ENCODE data around the gene ATAD3B. TPM values are rescaled to one million over a fixed set of nuclear protein-coding genes. Genes with fewer than 3 reads are reported as not detected.

Gene ATAD3B
- total and polyA plus RNA-seq, 2 of the 13 experiments (the other 11 are each of a cell fraction or from before 2014, with no cell fraction given): 9.6 to 31.1 TPM

DNA sequence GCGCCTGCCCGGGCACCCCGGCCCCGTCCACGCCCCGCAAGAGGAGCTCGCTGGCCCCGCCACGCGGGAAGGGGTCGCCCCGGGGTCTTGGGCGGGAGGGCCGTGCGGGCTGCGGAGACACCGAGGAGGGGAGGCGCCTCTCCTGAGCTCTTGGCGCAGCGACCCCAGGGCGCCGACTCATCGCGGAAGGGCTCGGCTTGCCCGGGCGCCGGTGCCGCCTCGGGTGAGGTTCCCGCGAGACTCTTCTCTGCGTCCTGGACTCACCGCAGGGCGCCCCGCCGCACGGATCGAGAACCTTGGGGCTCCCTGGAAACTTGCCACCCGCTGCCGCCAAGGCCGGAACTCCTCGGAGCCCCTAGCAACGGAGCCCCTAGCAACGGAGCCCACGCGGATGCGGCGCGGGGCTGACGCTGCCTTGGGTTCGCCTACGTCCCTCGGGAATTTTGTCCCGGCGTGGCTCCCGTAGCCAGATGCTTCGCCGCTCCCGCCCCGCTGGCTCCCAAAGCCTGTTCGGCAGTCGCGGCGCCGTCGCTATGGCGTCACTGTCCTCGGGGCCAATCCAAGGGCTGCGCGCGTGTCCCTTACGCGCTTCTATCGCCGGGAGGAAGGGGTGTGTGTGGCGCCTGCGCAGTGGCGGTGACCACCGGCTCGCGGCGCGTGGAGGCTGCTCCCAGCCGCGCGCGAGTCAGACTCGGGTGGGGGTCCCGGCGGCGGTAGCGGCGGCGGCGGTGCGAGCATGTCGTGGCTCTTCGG lies 40.1 kb downstream of the ATAD3B start, which contains the start of gene ATAD3A (continued):
- TF ChIP-seq HIVEP1 (CRISPR knock-in tag; IDR thresholded peaks at IDR 0.05) (peak; percentile 66; the same call in 1 of the 2 replicates), ZNF768 (CRISPR knock-in tag; IDR thresholded peaks at IDR 0.05) (0 out of 2 replicates have a peak, but pooled peaks have one; percentile 67), RXRB (CRISPR knock-in tag; IDR thresholded peaks at IDR 0.05; ENCODE audit: borderline replicate concordance) (peak; percentile 66; the same call in 1 of the 2 replicates), ZNF75D (CRISPR knock-in tag; IDR thresholded peaks at IDR 0.05; ENCODE audit: borderline replicate concordance) (no peak), RFX3 (CRISPR knock-in tag; IDR thresholded peaks at IDR 0.05) (peak; percentile 81), SMAD1 (CRISPR knock-in tag; IDR thresholded peaks at IDR 0.05; ENCODE audit: borderline replicate concordance, low read depth) (peak; percentile 61; the same call in 1 of the 2 replicates), HNRNPK (IDR thresholded peaks at IDR 0.05; ENCODE audit: low read depth, low read length, poor library complexity, severe bottlenecking) (no peak), JDP2 (CRISPR knock-in tag; IDR thresholded peaks at IDR 0.05; ENCODE audit: borderline replicate concordance) (no peak), ZBTB7B (CRISPR knock-in tag; IDR thresholded peaks at IDR 0.05) (peak; percentile 86), ZNF703 (CRISPR knock-in tag; IDR thresholded peaks at IDR 0.05; ENCODE audit: borderline replicate concordance) (0 out of 2 replicates have a peak, but pooled peaks have one; percentile 53), PHF8 (CRISPR knock-in tag; IDR thresholded peaks at IDR 0.05) (peak; percentile 87), SIN3A (IDR thresholded peaks at IDR 0.05; ENCODE audit: borderline replicate concordance, low read depth, low read length) (peak; percentile 96; the same call in 1 of the 2 replicates)
- TF ChIP-seq, protein P1, sequence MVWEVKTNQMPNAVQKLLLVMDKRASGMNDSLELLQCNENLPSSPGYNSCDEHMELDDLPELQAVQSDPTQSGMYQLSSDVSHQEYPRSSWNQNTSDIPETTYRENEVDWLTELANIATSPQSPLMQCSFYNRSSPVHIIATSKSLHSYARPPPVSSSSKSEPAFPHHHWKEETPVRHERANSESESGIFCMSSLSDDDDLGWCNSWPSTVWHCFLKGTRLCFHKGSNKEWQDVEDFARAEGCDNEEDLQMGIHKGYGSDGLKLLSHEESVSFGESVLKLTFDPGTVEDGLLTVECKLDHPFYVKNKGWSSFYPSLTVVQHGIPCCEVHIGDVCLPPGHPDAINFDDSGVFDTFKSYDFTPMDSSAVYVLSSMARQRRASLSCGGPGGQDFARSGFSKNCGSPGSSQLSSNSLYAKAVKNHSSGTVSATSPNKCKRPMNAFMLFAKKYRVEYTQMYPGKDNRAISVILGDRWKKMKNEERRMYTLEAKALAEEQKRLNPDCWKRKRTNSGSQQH (CRISPR knock-in tag; IDR thresholded peaks at IDR 0.05; ENCODE audit: low read depth): peak; percentile 62; the same call in 1 of the 2 replicates
- TF ChIP-seq, protein P2, sequence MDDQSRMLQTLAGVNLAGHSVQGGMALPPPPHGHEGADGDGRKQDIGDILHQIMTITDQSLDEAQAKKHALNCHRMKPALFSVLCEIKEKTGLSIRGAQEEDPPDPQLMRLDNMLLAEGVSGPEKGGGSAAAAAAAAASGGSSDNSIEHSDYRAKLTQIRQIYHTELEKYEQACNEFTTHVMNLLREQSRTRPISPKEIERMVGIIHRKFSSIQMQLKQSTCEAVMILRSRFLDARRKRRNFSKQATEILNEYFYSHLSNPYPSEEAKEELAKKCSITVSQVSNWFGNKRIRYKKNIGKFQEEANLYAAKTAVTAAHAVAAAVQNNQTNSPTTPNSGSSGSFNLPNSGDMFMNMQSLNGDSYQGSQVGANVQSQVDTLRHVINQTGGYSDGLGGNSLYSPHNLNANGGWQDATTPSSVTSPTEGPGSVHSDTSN (CRISPR knock-in tag; IDR thresholded peaks at IDR 0.05; ENCODE audit: borderline replicate concordance): no peak
- TF ChIP-seq, protein P3, sequence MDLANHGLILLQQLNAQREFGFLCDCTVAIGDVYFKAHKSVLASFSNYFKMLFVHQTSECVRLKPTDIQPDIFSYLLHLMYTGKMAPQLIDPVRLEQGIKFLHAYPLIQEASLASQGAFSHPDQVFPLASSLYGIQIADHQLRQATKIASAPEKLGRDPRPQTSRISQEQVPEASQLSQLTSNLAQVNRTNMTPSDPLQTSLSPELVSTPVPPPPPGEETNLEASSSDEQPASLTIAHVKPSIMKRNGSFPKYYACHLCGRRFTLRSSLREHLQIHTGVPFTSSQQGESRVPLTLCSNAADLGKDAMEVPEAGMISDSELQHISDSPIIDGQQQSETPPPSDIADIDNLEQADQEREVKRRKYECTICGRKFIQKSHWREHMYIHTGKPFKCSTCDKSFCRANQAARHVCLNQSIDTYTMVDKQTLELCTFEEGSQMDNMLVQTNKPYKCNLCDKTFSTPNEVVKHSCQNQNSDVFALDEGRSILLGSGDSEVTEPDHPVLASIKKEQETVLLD (CRISPR knock-in tag; IDR thresholded peaks at IDR 0.05; ENCODE audit: low read depth): peak; percentile 94
- TF ChIP-seq, protein P4, sequence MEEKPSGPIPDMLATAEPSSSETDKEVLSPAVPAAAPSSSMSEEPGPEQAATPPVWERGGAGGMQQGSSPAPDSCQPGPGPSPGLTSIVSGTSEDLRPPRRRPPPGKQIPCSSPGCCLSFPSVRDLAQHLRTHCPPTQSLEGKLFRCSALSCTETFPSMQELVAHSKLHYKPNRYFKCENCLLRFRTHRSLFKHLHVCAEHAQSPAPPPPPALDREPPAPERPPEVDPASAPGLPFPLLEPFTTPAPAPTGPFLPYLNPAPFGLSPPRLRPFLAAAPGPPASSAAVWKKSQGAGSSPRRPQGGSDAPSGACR (CRISPR knock-in tag; IDR thresholded peaks at IDR 0.05): peak; percentile 66; the same call in 1 of the 2 replicates
- TF ChIP-seq, protein P5, sequence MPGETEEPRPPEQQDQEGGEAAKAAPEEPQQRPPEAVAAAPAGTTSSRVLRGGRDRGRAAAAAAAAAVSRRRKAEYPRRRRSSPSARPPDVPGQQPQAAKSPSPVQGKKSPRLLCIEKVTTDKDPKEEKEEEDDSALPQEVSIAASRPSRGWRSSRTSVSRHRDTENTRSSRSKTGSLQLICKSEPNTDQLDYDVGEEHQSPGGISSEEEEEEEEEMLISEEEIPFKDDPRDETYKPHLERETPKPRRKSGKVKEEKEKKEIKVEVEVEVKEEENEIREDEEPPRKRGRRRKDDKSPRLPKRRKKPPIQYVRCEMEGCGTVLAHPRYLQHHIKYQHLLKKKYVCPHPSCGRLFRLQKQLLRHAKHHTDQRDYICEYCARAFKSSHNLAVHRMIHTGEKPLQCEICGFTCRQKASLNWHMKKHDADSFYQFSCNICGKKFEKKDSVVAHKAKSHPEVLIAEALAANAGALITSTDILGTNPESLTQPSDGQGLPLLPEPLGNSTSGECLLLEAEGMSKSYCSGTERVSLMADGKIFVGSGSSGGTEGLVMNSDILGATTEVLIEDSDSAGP (CRISPR knock-in tag; IDR thresholded peaks at IDR 0.05; ENCODE audit: borderline replicate concordance): peak; percentile 92; the same call in 1 of the 2 replicates
- TF ChIP-seq, protein P6, sequence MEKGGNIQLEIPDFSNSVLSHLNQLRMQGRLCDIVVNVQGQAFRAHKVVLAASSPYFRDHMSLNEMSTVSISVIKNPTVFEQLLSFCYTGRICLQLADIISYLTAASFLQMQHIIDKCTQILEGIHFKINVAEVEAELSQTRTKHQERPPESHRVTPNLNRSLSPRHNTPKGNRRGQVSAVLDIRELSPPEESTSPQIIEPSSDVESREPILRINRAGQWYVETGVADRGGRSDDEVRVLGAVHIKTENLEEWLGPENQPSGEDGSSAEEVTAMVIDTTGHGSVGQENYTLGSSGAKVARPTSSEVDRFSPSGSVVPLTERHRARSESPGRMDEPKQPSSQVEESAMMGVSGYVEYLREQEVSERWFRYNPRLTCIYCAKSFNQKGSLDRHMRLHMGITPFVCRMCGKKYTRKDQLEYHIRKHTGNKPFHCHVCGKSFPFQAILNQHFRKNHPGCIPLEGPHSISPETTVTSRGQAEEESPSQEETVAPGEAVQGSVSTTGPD (CRISPR knock-in tag; IDR thresholded peaks at IDR 0.05): no peak
